ENCODE data around the gene CERS3. TPM values are rescaled to one million over a fixed set of nuclear protein-coding genes. Genes with fewer than 3 reads are reported as not detected.

Gene CERS3
- total RNA-seq, 1 experiment from 2014 or later, result not detected

DNA sequence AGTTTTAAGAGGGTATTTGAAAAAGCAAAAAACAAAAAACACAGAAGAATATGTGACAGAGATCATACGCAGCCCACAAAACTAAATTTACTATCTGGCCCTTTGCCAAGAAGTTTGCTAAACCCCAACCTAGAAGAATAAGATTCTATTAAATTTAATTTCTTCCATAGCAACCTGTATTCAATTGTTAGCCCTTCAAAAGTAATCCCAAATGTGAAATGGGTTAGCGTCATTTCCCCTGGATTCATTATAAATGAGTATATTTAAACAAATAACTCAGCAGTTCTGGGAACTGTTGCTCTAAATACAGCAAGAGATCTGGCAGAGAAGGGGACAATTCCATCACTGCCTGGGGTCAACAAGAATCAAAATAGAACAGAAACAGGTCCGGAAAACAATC lies 56.8 kb downstream of the CERS3 start:
- ChIA-PET POLR2A (no interaction called here), CTCF (no interaction called here)
- no peaks in the 10 kb centered on the region; the same call in 1 of the 2 replicates for H3K9me3 ChIP-seq (ENCODE audit: control insufficient read depth, insufficient read depth, low read depth, low read length)
- intact Hi-C loops (cut with micrococcal nuclease; ENCODE audit: unreplicated experiment) (no loop called here), in situ Hi-C loops (cut with HindIII; ENCODE audit: low pct_unique_long_range_greater_than_20kb, low sequenced_read_pairs) (no loop called here)
- no TSS peak for BruUV-seq (replicated peaks)
- no peak for ATAC-seq
- no peak overlapping the region for H3K27ac ChIP-seq (ENCODE audit: low read length)
- no peak overlapping the region for H3K4me3 ChIP-seq (ENCODE audit: low read depth in 2 of 2, low read length in 2 of 2)
- H3K27me3 ChIP-seq (ENCODE audit: control insufficient read depth, insufficient read depth, low read length), result peaks cover 2% of the 10 kb centered on the region; the same call in 1 of the 2 replicates
- no peaks in the 10 kb centered on the region for H3K36me3 ChIP-seq (ENCODE audit: control insufficient read depth, insufficient read depth, low read length)
- DNase-seq (ENCODE audit: low read depth, low spot score), result no peak
- TF ChIP-seq, protein P1, sequence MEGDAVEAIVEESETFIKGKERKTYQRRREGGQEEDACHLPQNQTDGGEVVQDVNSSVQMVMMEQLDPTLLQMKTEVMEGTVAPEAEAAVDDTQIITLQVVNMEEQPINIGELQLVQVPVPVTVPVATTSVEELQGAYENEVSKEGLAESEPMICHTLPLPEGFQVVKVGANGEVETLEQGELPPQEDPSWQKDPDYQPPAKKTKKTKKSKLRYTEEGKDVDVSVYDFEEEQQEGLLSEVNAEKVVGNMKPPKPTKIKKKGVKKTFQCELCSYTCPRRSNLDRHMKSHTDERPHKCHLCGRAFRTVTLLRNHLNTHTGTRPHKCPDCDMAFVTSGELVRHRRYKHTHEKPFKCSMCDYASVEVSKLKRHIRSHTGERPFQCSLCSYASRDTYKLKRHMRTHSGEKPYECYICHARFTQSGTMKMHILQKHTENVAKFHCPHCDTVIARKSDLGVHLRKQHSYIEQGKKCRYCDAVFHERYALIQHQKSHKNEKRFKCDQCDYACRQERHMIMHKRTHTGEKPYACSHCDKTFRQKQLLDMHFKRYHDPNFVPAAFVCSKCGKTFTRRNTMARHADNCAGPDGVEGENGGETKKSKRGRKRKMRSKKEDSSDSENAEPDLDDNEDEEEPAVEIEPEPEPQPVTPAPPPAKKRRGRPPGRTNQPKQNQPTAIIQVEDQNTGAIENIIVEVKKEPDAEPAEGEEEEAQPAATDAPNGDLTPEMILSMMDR (IDR thresholded peaks at IDR 0.05), result no peak
- TF ChIP-seq SIN3A (IDR thresholded peaks at IDR 0.05; ENCODE audit: borderline replicate concordance, insufficient read depth, low read depth, low read length), result no peak
- TF ChIP-seq, protein P2, sequence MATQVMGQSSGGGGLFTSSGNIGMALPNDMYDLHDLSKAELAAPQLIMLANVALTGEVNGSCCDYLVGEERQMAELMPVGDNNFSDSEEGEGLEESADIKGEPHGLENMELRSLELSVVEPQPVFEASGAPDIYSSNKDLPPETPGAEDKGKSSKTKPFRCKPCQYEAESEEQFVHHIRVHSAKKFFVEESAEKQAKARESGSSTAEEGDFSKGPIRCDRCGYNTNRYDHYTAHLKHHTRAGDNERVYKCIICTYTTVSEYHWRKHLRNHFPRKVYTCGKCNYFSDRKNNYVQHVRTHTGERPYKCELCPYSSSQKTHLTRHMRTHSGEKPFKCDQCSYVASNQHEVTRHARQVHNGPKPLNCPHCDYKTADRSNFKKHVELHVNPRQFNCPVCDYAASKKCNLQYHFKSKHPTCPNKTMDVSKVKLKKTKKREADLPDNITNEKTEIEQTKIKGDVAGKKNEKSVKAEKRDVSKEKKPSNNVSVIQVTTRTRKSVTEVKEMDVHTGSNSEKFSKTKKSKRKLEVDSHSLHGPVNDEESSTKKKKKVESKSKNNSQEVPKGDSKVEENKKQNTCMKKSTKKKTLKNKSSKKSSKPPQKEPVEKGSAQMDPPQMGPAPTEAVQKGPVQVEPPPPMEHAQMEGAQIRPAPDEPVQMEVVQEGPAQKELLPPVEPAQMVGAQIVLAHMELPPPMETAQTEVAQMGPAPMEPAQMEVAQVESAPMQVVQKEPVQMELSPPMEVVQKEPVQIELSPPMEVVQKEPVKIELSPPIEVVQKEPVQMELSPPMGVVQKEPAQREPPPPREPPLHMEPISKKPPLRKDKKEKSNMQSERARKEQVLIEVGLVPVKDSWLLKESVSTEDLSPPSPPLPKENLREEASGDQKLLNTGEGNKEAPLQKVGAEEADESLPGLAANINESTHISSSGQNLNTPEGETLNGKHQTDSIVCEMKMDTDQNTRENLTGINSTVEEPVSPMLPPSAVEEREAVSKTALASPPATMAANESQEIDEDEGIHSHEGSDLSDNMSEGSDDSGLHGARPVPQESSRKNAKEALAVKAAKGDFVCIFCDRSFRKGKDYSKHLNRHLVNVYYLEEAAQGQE (IDR thresholded peaks at IDR 0.05; ENCODE audit: insufficient read depth in 1 of 2, low read depth in 2 of 2, low read length in 1 of 2), result no peak
- TF ChIP-seq TCF7L2 (IDR thresholded peaks at IDR 0.05; ENCODE audit: low read depth, low read length), result no peak
- TF ChIP-seq POLR2AphosphoS5 (IDR thresholded peaks at IDR 0.05; ENCODE audit: low read depth, low read length), result no peak
- no peaks in the 10 kb centered on the region for H3K4me1 ChIP-seq (ENCODE audit: control insufficient read depth, insufficient read depth, low read length)

DNA sequence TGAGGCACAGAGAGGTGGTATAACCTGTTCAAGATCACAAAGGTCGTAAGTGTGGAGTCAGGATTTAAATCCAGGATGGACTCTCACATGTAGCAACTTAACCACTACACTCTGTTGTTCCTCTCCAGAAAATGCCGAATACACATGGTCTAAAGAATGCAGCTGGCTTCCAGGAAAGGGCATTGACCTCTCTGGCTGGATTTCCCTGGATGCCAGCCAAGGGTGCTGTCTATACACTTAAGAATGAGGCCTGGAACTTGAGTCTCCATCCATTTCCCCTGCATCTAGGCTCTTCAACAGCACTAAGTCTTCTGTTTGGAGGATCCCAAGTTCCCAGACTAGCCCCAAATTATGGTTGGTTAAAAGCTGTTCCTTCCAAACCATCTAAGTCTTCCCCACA lies 60.5 kb downstream of the CERS3 start:
- in situ Hi-C loops (cut with HindIII; ENCODE audit: low pct_unique_long_range_greater_than_20kb, low sequenced_read_pairs), result no loop called here
- H3K4me1 ChIP-seq (ENCODE audit: control insufficient read depth, insufficient read depth, low read length), result no peaks in the 10 kb centered on the region
- intact Hi-C loops (cut with micrococcal nuclease; ENCODE audit: unreplicated experiment), result no loop called here
- H3K27ac ChIP-seq (ENCODE audit: low read length), result no peak overlapping the region
- H3K4me3 ChIP-seq (ENCODE audit: low read depth in 2 of 2, low read length in 2 of 2), result no peak overlapping the region
- no peaks in the 10 kb centered on the region for H3K36me3 ChIP-seq (ENCODE audit: control insufficient read depth, insufficient read depth, low read length)
- no peaks in the 10 kb centered on the region for H3K9me3 ChIP-seq (ENCODE audit: control insufficient read depth, insufficient read depth, low read depth, low read length)
- DNase-seq (ENCODE audit: low read depth, low spot score) (no peak), ATAC-seq (no peak)
- ChIA-PET CTCF (no interaction called here), POLR2A (no interaction called here)
- no TSS peak for BruUV-seq (replicated peaks)
- TF ChIP-seq, protein P1 (IDR thresholded peaks at IDR 0.05), result no peak
- TF ChIP-seq SIN3A (IDR thresholded peaks at IDR 0.05; ENCODE audit: borderline replicate concordance, insufficient read depth, low read depth, low read length), result no peak
- TF ChIP-seq TCF7L2 (IDR thresholded peaks at IDR 0.05; ENCODE audit: low read depth, low read length), result no peak
- H3K27me3 ChIP-seq (ENCODE audit: control insufficient read depth, insufficient read depth, low read length), result no peaks in the 10 kb centered on the region

Measured in Panc1 (cell line).